ENCODE measurements around the gene DYTN. TPM values are rescaled to one million over a fixed set of nuclear protein-coding genes. Genes with fewer than 3 reads are reported as not detected.

The DYTN gene
- polyA plus RNA-seq, 2 of the 4 experiments (the other 2 are of a cell fraction), result not detected

GRCh38 chr2:206610451-206610850, 107.7 kb downstream of the DYTN start:
- POLR2A ChIA-PET, result no interaction called here
- Histone ChIP-seq H3K27ac (no peak overlapping the region), H3K4me2 (no peak overlapping the region), H3K9me3 (no peaks in the 10 kb centered on the region; the same call in 2 of the 3 replicates), H3K4me3 (no peak overlapping the region), H3K4me1 (peaks cover 11% of the 10 kb centered on the region)
- ATAC-seq, result no peak
- 29% methylated on average over 1 of the region's 1 CpG for WGBS (ENCODE audit: missing lambda C conversion rate)
- CTCF ChIA-PET, result no interaction called here
- DNase-seq (ENCODE audit: low read depth in 1 of 2, low spot score in 1 of 2), result no peak
- TF ChIP-seq NFE2L2 (conservative IDR thresholded peaks at IDR 0.05; ENCODE audit: low read length) (no peak), ESRRA (IDR thresholded peaks at IDR 0.05; ENCODE audit: borderline replicate concordance, low read length) (no peak), HOXA7 (CRISPR knock-in tag; IDR thresholded peaks at IDR 0.05) (no peak), POLR2AphosphoS2 (conservative IDR thresholded peaks at IDR 0.05; ENCODE audit: low read length) (no peak), FOXS1 (CRISPR knock-in tag; IDR thresholded peaks at IDR 0.05) (no peak), JUNB (IDR thresholded peaks at IDR 0.05) (no peak), CBX8 (IDR thresholded peaks at IDR 0.05) (no peak), MAFK (IDR thresholded peaks at IDR 0.05; ENCODE audit: partially characterized antibody) (no peak), HES2 (IDR thresholded peaks at IDR 0.05) (no peak), USF2 (IDR thresholded peaks at IDR 0.05) (no peak), GATA3 (IDR thresholded peaks at IDR 0.05; ENCODE audit: borderline replicate concordance) (no peak), CHD4 (IDR thresholded peaks at IDR 0.05; ENCODE audit: borderline replicate concordance) (no peak), NPAS2 (CRISPR knock-in tag; IDR thresholded peaks at IDR 0.05; ENCODE audit: borderline replicate concordance) (no peak), HDAC2 (IDR thresholded peaks at IDR 0.05) (no peak), HEYL (CRISPR knock-in tag; IDR thresholded peaks at IDR 0.05) (no peak), EHMT2 (IDR thresholded peaks at IDR 0.05; ENCODE audit: low read depth) (no peak)
- FAIRE-seq, result no peak

DNA sequence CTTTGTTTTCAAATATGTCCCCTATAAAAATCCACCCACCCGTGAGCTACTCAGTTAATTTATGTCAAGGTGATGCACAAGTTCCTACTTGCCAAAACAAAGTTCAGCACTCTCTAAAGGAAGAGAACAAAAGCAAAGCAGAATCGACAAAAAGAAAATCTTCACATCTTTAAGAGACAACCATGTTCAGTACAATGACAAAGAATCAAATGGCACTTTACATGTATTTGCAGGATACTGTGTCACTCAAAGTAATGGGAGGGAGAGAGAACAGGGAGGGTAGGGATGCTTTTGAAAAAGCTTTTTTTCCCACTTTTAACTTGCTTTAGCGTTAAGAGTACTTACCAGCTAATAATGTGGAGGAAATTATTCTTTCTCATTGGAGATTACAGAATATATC, 115.0 kb downstream of the DYTN start:
- ChIA-PET POLR2A (no interaction called here), CTCF (interaction anchor here (1.2 kb wide), 1 partner anchor 26 kb away, joined by 3 read pairs; no protein-coding TSS in a partner anchor)
- 79% methylated on average over 3 of the region's 3 CpGs for WGBS (ENCODE audit: missing lambda C conversion rate)
- H3K4me3 ChIP-seq, result no peak overlapping the region
- no peak overlapping the region for H3K4me2 ChIP-seq
- H3K27ac ChIP-seq, result no peak overlapping the region
- H3K9me3 ChIP-seq, result no peaks in the 10 kb centered on the region
- no peak for DNase-seq (ENCODE audit: low read depth in 1 of 2, low spot score in 1 of 2)
- no peak for FAIRE-seq
- no peak for ATAC-seq
- TF ChIP-seq EP300 (IDR thresholded peaks at IDR 0.05), result no peak
- TF ChIP-seq HEYL (CRISPR knock-in tag; IDR thresholded peaks at IDR 0.05), result no peak
- no peak for TF ChIP-seq USF2 (IDR thresholded peaks at IDR 0.05)
- TF ChIP-seq HES2 (IDR thresholded peaks at IDR 0.05), result no peak
- TF ChIP-seq POLR2A (IDR thresholded peaks at IDR 0.05; ENCODE audit: low read length), result no peak
- TF ChIP-seq PBX3 (IDR thresholded peaks at IDR 0.05), result no peak
- TF ChIP-seq ZNF302 (CRISPR knock-in tag; IDR thresholded peaks at IDR 0.05), result no peak
- no peak for TF ChIP-seq RNF2 (IDR thresholded peaks at IDR 0.05; ENCODE audit: borderline replicate concordance, low read depth)
- no peak for TF ChIP-seq RAD21 (conservative IDR thresholded peaks at IDR 0.05 in 1 of 2, IDR thresholded peaks at IDR 0.05 in 1 of 2)
- TF ChIP-seq RARB (CRISPR knock-in tag; IDR thresholded peaks at IDR 0.05), result no peak
- TF ChIP-seq NPAS2 (CRISPR knock-in tag; IDR thresholded peaks at IDR 0.05; ENCODE audit: borderline replicate concordance), result no peak
- TF ChIP-seq PHF8 (IDR thresholded peaks at IDR 0.05; ENCODE audit: borderline replicate concordance, low read depth), result no peak
- no peak for TF ChIP-seq MAZ (IDR thresholded peaks at IDR 0.05; ENCODE audit: borderline replicate concordance, low read depth, low read length)
- no peak for TF ChIP-seq NFE2L2 (conservative IDR thresholded peaks at IDR 0.05; ENCODE audit: low read length)
- TF ChIP-seq MAX (IDR thresholded peaks at IDR 0.05), result no peak
- TF ChIP-seq E2F6 (IDR thresholded peaks at IDR 0.05; ENCODE audit: borderline replicate concordance, low read depth), result no peak
- TF ChIP-seq HOXB5 (CRISPR knock-in tag; IDR thresholded peaks at IDR 0.05), result no peak
- TF ChIP-seq FOSL2 (IDR thresholded peaks at IDR 0.05), result no peak
- no peak for TF ChIP-seq FOSL2 (CRISPR knock-in tag; IDR thresholded peaks at IDR 0.05)
- no peak for TF ChIP-seq CHD4 (IDR thresholded peaks at IDR 0.05; ENCODE audit: borderline replicate concordance)
- no peak for TF ChIP-seq MYC (IDR thresholded peaks at IDR 0.05; ENCODE audit: borderline replicate concordance, low read length)
- H3K4me1 ChIP-seq, result no peaks in the 10 kb centered on the region
